Inflammatory macrophage treated with lipopolysaccharide for 1 hour (primary cell): Measurements from ENCODE around the gene CORO2A.

Experiments
- DNase-seq, 2 donors: peaks; one replicate each; pipeline ENCODE4 v3.0.0-alpha.2; 2020 to 2022

The CORO2A gene

DNA sequence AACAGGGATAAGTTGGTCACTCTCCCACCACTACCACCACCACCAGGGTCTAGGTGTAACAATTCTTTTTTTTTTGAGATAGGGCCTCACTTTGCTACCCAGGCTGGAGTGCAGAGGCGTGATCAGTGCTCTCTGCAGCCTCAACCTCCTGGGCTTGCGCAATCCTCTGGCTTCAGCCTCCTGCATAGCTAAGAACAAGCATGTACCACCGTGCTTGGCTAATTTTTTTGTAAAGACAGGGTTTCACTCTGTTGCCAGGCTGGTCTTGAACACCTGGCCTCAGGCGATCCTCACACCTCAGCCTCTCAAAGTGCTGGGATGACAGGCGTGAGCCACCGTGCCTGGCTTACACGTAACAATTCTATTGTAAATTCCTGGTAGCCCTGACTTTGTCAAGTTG, 27.5 kb downstream of the CORO2A start:
- DNase-seq, result no peak

DNA sequence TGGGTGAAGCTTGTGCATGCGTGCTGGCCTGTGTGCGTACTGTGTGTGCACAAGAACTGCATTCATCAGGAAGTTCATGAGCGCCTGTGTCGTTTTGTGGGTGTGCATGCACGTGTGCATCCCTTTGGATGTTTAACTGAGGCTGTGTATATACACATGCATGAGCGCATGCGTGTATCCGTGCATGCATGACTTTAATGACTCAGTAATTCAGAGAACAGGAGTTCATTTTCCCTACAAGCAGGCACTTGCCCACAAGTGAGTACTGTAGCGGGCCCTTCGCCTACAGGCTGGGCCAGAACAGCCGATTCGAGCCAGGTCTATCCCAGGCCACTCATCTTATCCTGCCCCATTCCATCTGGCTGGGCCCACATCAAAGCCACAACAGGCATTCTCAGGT, 29.8 kb downstream of the CORO2A start:
- no peak for DNase-seq

DNA sequence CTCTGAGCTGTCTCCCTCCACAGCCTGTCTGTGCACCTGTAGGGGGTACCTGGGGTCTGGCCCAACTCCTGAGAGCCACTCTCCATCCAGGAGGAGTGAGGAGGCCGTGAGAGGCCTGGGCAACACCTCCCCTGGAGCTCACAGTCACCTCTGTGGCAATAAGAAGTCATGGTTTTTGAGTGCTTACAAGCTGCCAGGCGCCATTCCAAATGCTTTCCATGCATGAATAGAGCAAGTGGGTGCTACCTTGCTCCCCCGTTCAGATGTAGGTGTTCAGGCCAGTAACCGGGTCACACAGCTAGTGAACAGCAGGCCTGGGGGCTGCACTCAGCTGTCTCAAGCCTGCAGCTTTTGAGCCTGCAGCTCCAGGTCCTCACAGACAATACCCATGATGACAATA, 30.6 kb downstream of the CORO2A start:
- DNase-seq, result no peak

DNA sequence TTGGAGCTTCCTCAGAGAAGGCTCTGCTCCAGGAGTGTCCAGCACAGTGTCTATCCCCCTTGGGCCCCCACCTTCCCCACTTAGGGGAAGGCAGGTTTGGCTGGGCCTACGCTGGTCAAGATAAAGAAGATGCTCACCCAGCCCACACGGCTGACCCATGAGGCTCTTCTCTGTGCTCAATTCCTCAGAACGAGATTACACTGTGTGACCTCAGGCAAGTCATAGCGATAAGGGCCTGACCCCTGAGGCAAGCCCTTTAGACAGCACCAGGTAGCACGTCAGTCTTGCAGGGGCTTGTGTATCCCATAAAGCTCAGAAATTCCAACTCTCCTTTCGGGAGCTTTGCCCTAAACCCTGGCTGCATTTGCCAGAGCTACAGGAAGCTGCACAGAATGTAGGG, 32.6 kb downstream of the CORO2A start:
- no peak for DNase-seq

DNA sequence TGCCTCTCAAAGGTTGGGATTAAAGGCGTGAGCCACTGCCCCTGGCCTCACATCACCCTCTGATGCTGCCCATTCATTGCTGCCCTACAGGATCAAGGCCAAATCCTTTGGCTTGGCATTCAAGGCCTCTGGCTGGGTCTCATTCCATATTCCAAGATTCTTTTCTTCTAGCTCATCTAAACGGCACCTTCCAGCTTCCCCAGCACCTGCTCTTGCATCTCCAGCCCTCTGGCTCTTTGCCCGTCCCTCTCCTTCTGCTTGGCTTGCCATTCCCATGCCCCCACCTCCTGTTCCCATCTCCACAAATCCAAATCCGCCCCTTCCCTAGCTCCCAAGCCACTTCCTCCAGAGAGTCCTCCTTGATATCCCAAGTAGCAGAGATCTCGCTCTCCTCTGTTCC, 33.1 kb downstream of the CORO2A start:
- no peak for DNase-seq

DNA sequence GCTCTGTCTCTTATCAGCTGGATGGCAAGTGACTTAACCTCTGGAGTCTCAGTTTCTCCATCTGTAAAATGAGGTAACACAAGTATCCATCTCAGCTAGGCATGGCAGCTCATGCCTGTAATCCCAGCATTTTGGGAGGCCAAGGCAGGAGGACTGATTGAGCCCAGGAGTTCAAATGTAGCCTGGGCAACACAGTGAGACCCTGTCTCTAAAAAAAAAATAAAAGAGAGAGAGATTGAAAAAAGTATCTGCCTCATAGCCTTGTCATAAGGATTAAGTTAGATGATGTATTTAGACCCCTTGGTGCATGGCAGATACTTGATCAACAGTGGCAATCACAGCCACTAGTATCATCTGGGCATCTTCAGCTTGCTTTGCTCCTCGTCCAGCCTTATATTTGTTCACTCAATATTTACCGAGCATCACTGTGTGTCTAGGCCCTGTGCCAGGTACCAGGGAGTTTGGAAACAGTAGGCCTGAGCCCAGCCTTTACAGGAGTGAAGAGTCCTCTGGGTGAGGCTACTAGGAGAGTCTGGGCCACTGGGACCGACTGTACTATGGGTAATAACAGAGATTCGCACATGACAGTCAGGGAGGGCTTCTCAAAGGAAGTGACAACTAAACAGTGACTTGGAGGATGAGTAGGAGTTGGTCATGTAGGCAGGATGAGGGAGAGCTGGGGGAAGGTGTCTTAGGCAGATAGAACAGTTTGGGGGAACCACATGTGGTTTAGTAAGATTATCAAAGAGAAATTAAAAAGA, 34.2 kb downstream of the CORO2A start:
- peak in 1 of 2 donors; percentile 34 for DNase-seq

DNA sequence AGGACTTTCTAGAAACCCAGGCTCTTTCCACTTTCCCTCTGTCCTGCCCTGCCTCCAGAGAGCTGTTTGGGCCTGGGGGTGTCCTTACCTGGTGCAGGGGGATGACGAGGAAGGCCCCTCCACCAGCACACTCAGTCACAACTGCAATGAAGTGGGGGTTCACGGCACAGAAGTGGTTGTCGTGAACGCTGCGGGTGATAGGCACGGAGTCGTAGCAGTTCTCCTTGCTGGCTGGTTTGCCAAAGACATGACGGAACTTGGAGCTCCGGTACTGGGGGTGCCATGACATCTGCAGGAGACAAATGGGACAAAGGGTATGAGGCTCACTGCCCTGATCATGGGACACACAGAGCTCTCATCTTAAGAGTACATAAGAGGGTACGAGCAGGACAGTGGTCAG, 35.1 kb downstream of the CORO2A start:
- no peak for DNase-seq

DNA sequence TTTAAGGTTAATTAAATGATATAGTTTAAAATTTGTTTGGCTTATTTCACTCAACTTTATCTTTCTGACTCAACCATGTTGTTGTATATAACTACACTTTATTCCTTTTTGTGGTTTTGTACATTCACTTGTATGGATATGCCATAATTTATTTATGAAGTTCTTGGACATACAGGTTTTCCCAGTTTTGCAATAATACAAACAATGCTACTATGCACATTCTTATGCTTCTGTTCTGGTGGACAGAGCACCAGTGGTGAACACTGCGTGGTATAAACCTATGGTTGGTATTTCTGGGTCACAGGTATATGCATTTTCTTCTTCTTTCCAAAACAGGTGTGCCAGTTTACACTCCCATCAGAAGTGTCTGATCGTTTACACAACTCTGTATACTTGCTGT, 37.8 kb downstream of the CORO2A start:
- DNase-seq, result no peak

DNA sequence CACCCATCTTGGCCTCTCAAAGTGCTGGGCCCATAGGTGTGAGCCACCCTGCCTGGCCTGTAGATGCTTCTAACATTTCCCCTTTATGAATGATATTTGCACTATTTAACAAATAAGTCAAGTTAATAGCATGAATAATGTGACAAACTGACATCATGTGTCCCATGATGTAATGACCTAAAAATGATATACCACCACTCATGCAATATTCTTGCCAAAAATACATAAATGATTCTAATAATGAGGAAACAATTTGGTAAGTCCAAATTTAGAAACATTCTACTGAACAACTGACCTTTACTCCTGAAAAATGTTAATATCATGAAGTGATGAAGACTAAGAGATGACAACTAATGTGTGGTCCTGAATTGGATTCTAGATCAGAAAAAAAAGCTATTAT, 39.9 kb downstream of the CORO2A start:
- DNase-seq, result peak in 1 of 2 donors; percentile 66

DNA sequence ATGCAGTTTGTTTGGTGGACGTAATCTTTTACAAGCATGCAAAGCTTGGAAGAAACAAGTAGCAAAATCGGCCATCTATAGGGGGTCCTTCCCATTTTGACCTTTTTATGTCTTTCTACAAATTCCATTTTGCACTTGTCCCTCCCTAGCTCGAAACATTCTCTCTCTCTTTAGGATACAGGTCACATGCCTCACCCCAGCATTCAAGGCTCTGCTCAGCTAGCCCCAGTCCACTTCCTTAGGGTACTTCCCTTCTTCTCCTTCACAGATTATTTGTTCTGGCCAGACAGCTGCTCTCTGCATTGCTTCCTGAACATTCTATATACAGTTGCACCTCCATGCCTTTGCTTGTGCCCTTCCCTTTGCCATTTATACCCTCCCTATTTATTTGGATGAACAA, 41.7 kb downstream of the CORO2A start:
- peak; percentile 36 to 58 for DNase-seq

DNA sequence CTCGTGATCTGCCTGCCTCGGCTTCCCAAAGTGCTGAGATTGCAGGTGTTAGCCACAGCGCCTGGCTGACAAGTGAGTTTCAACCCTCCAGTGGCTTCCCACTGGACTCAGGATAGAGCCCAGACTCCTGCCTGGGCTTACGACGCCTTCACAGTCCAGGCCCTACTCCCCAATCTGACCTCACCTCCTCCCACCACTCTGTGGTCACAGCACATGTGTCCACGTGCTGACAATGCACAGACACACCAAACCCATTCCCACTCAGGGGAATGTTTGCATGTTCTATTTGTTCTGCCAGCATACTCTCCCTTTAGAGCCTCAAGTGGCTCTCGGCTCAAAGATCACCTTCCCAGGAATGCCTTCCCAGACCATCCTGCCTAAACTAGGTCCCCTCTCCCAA, 42.3 kb downstream of the CORO2A start:
- peak; percentile 21 to 65 for DNase-seq

DNA sequence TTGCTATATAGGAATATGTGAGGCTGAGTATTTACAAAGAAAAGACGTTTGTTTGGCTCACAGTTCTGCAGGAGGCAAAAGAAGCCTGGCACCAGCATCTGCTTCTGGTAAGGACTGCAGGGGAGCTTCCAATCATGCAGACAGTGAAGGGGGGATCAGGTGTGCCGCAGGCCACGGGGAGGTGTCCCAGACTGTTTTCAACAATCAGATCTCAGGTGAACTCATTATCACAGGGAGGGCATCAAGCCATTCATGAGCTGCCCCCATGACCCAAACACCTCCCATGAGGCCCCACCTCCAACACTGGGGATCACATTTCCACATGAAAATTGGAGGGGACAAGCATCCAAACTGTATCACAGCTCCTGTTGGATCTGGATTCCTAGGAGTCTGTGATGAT, 43.0 kb downstream of the CORO2A start:
- DNase-seq, result no peak

DNA sequence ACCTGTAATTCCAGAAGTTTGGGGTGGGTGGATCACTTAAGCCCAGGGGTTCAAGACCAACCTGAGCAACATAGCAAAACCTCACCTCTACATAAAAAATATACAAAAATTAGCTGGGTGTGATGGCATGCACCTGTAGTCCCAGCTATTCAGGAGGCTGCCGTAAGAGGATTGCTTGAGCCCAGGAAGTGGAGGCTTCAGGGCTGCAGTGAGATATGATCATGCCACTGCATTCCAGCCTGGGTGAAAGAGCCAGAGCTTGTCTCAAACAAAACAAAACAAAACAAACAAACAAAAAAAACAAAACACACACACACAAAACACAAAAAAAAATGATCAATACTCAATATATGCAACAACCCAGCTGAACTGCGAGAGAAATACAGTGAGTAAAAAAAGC, 44.0 kb downstream of the CORO2A start:
- no peak for DNase-seq

DNA sequence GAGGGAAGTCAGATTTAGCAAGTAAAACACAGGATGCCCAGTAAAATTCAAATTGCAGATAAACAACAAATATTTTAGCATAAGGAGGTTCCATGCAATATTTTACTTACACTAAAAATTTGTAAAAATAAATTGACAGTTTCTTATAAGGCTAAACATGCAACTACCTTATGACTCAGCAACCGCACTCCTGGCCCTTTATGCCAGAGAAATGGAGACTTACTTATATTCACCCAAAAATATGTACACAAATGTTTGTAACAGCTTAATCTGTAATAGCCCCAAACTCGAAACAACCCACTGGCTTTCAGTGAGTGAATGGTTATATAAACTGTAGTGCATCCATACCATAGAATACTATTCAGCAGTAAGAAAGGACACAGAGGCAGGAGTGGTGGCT, 44.9 kb downstream of the CORO2A start:
- DNase-seq, result no peak

DNA sequence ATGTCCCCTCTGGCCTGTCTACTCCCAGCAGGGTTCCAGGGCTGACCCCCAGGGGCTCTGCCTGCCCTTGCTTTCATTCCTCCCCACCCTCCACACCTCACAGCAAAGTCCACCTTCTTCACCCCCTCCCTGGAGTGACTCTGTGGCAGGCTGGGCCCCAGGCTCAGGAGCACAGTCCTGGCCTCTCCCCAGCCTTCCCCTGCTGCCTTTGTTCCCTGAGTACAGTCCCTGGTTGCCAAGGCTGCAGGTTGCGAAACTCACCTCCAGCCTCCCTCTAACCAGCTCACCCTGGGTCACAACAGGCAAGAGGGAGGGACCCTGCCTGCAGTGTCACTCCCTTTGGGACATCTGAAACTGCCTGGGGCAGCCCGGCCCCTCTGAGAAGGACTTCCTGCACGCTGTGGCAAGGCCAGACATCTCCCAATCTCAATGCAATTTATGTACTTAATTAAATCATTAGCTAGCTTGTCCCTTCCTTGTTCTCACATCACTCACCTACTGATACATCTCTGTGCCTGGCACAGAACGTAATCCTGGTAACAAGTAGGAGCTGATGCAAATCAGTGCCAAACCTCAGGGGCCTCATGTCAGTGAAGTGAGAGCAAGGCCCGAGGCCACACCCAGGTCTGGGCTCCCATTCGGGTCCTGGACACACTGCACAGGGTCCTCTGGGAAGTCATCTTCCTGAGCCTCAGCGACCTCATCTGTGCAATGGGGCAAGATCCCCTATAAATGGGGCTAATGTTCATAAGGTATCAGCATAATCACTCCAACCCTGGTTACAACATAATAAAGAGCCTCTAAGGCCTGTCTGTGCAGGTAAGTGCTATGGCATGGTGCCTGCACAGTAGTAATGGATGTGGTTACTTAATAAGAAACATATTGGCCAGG, 46.1 kb downstream of the CORO2A start:
- DNase-seq, result peak; percentile 54 to 79

DNA sequence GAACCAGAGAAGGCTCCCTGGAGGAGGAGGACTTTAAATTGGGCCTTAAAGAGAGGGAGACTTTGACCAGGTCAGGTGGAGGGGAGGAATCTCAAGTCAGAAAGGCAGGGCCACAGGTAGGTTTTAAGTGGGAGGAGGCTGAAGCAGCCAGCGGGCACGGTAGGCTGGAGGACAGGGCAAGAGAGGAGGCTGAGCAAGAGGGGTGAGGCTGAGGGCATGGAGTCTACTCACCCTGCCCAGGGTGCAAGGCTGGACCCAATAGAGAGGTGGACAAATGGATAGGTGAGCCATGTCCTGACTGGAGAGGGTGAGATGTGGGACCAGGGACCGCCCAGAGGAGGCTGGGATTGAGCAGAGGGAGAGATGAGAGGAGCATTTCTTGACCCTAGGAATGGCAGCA, 47.8 kb downstream of the CORO2A start:
- DNase-seq, result no peak

DNA sequence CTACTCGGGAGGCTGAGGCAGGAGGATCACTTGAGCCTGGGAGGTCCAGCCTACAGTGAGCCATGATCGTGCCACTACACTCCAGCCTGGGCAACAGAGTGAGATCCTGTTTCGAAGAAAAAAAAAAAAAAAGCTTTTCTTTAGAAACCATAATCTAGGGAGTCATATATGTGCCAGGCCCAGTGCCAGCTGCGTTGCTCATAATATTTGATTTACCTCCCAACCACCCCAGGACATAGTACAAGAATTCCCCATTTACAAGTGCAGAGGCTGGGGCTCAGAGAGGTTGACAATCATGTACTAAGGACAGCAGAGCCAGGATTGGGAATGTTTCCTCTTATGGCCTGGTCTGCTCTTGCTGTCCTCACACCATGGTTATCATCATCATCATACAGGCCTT, 48.4 kb downstream of the CORO2A start:
- DNase-seq, result no peak

DNA sequence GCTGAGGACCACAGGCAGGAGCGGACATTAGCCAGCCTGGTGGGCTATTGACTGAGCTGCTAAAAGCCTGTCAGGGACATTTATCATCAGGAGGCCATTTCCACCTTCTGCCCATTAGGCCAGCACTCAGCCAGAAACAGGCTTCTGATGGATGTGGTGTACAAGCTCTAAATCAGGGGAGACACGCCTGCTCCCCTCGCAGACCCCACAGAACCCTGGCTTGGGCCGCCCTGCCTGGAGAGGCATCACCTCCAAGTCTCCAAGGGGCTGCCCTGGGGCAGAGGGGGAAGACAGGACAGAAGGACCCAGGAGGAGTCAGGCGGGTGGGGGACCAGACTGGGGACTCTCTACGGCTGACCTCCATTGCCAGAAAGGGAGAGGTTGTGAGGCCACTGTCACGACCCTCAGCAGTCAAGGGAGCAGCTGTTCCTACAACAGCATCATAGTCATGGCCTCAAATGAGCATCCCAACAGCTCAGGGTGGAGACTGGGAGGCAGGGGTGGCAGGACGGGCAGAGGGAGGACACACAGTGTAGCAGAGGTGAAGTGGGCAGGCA, 49.4 kb downstream of the CORO2A start:
- no peak for DNase-seq

DNA sequence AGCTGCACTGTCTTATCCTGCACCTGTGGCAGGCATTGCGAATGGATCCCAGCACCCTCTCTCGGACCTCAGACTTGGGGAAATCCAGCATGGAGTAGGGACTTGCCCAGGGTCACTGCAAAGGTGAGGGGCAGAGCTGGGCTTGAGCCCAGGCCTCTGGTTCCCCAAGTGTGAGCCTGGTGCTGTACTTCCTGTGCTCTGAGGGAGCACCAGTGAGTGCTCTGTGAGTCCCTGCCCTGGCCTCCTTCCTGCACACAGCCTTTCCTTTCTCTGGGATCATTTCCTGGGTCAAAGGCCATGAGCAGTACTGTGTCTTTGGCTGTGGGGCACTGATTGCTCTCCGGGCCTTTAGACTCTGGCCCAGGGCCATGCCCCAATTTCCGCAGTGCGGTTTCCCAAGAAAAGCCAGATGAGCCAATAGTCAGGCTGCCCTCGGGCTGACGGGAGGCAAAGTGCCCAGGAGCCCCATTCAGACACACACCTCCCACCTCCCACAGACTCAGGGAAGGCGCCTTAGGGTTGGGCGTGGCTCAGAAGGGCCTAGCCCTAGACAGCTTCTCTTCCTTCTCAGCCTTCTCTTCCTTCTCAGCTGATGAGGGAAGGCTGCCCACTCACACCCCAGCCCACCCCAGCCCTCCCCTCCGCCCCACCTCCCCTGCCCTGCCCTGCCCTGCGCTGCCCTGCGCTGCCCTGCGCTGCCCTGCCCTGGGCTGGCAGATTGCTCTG, 50.1 kb downstream of the CORO2A start:
- DNase-seq, result peak; percentile 41 to 70

DNA sequence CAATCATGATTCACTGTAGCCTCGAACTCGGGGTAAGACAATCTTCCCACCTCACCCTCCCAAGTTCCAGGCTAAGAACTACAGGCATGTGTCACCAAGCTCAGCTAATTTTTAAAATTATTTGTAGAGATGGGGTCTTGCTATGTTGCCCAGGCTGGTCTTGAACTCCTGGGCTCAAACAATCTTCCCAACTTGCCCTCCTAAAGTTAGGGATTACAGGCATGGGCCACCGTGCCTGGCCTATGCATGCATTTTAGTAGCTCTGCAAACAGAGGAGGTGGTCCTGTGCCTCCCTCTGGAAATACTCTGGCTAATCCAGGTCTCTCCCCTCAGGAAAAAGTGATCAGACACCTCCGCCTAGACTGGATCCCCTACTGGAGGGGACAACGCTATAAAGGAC, 51.9 kb downstream of the CORO2A start:
- DNase-seq, result no peak

DNA sequence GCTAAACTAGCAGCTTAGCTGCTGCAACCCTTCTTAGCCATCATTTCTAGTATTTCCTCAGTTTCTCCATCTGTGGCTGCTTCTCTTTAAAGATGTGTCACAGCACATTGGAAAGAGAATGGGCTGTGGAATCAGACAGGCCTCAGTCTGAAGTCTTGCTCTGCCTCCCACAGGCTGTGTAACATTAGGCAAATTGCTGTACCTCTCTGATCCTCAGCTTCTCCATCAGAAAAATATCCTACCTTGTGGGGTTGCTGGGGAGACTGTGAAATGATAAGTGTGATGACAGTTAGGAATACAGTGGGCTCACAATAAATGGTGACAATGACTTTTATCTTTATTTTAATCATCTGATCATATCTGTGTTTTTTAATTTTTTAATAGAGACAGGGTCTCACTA, 55.9 kb downstream of the CORO2A start:
- DNase-seq, result no peak

DNA sequence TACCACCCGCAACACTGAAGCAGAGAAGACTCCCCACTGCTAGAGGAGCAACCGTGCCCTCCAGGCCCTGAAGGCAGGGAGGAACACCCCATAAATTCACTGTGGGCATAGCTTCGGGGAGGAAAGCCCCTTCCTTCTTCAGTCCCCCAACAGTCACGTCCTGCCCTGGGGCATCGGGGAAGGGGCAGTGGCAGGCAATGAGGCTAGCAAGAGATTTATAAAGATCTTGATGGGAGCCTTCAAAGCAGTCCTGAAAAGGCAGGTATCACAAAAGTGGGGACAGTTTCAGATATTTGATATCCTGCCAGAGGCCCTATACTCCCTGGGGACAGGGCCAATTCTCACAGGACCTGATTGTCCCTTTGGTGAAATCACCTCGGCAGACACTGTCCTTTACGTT, 56.5 kb downstream of the CORO2A start:
- no peak for DNase-seq

DNA sequence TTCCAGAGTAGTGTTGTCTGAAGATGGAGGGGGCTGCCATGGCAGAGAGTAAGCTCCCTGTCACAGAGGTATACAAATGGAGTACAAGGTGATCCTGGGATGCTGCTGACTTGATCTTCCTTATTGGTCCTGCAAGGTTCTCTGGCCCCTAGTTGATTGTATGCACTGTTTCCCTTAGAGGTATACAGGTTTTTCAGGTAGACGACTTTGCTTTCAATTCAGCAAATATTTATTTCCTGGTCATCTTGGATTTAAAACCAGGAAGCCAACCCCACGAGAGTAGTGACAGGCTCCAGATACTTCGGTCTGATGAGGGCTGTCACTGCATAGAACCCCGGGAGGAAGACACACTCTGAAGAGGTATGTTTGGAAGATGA, 56.9 kb downstream of the CORO2A start:
- no peak for DNase-seq
